HG03565 (cell line): ENCODE results near the gene MYBBP1A.

ENCODE experiments used
- ATAC-seq: cut with Tn5 transposase; IDR thresholded peaks from one replicate; pipeline ENCODE4 v1.9.1; 2021; ENCODE audit warnings: mild to moderate bottlenecking, moderate library complexity; ENCODE audit not compliant: unreplicated experiment

The MYBBP1A gene

GRCh38 chr17:4549781-4550533, 5.2 kb downstream of the MYBBP1A start:
- ATAC-seq: no peak

GRCh38 chr17:4548721-4549531, 6.3 kb downstream of the MYBBP1A start:
- no peak for ATAC-seq

- no peak for ATAC-seq
Observed at GRCh38 chr17:4548061-4548461, 7.1 kb downstream of the MYBBP1A start.

GRCh38 chr17:4547118-4547906, 7.9 kb downstream of the MYBBP1A start:
- ATAC-seq: no peak

- ATAC-seq: no peak
Observed at GRCh38 chr17:4545217-4545951, 9.8 kb downstream of the MYBBP1A start.

GRCh38 chr17:4544951-4545216, 10.3 kb downstream of the MYBBP1A start:
- no peak for ATAC-seq

- ATAC-seq: no peak
Observed at GRCh38 chr17:4544135-4544950, 10.8 kb downstream of the MYBBP1A start.

GRCh38 chr17:4543557-4544026, 11.6 kb downstream of the MYBBP1A start:
- ATAC-seq: no peak

- ATAC-seq: no peak
Observed at GRCh38 chr17:4542726-4543191, 12.4 kb downstream of the MYBBP1A start.

GRCh38 chr17:4542003-4542725, 13.0 kb downstream of the MYBBP1A start:
- ATAC-seq: no peak

- ATAC-seq: no peak
Observed at GRCh38 chr17:4541328-4542002, 13.7 kb downstream of the MYBBP1A start.

GRCh38 chr17:4540687-4541327, 14.4 kb downstream of the MYBBP1A start:
- no peak for ATAC-seq

GRCh38 chr17:4540224-4540651, 14.9 kb downstream of the MYBBP1A start:
- ATAC-seq: no peak

GRCh38 chr17:4539576-4540223, 15.5 kb downstream of the MYBBP1A start:
- no peak for ATAC-seq

GRCh38 chr17:4539025-4539424, 16.2 kb downstream of the MYBBP1A start:
- ATAC-seq: no peak

GRCh38 chr17:4538236-4539002, 16.8 kb downstream of the MYBBP1A start:
- no peak for ATAC-seq
